Activated CD4-positive, alpha-beta T cell treated with anti-CD3 and anti-CD28 coated beads for 36 hours (primary cell): Measurements from ENCODE around the gene OR52E5. TPM values are rescaled to one million over a fixed set of nuclear protein-coding genes. Genes with fewer than 3 reads are reported as not detected.
A peak's percentile ranks its signal among the peaks of the same experiment; 100 is the strongest.

Experiments
- ATAC-seq: fragments of 200-7000 bp; cut with Tn5 transposase; one replicate; pipeline ENCODE4 v1.10.0; 2021; ENCODE audit warnings: mild to moderate bottlenecking, moderate library complexity
- CTCF ChIA-PET: fragments of 350-600 bp; sonication (Branson Sonifier 250); formaldehyde crosslinking; loops from one replicate; lab custom pipeline; 2021; ENCODE audit warnings: antibody characterized with exemption; lab: Charles Lee
- POLR2A ChIA-PET: fragments of 350-600 bp; sonication (Branson Sonifier 250); formaldehyde crosslinking; loops from one replicate; lab custom pipeline; 2021; ENCODE audit warnings: antibody characterized with exemption, inconsistent platforms; lab: Charles Lee
- DNase-seq: peaks from one replicate; pipeline ENCODE4 v3.0.0-alpha.2; 2020
- H3K27ac Mint-ChIP-seq: one replicate; pipeline ENCODE4 v1.8.0; 2021; ENCODE audit warnings: mixed read lengths
- H3K27me3 Mint-ChIP-seq: one replicate; pipeline ENCODE4 v1.8.0; 2021; ENCODE audit warnings: mixed read lengths
- H3K36me3 Mint-ChIP-seq: one replicate; pipeline ENCODE4 v1.8.0; 2021; ENCODE audit warnings: low read depth, mixed read lengths
- H3K4me1 Mint-ChIP-seq: one replicate; pipeline ENCODE4 v1.8.0; 2021; ENCODE audit warnings: mixed read lengths
- H3K4me3 Mint-ChIP-seq: one replicate; pipeline ENCODE4 v1.8.0; 2021; ENCODE audit warnings: mild to moderate bottlenecking, moderate library complexity, mixed read lengths
- H3K9me3 Mint-ChIP-seq: one replicate; pipeline ENCODE4 v1.8.0; 2021; ENCODE audit warnings: low read depth, mixed read lengths
- intact Hi-C, 2 experiments: fragments of 100-400 bp; cut with DNase I in 1 of 2; cut with micrococcal nuclease in 1 of 2; formaldehyde crosslinking; loops; one replicate each; pipeline versions ENCODE4 v1.14.2 to v1.15.1; 2022 to 2024; cut with DNase I, micrococcal nuclease
- total RNA-seq, 2 experiments: library from RNA; stranded (reverse); gene quantifications; one replicate each; pipeline ENCODE4 v1.2.3, GENCODE V29; 2021

Gene OR52E5
- total RNA-seq, 2 experiments from 2014 or later, result not detected

DNA sequence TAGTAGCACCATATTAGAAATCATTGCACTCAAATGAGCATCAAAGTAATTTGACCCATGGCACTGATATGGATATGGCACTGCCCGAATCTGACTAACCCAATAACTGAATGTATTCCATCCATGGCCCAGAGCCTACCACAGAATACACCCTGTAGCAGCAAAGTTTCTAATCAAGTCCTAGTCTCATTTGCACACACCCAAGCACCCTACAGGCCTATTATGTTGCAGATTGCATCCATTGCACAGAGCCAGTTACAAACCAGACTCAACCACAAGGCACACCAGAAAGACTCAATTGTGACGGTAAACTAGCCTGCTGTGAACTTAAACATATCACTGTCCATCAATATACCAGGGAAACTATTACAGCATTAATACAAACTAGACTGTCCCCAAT is 6.5 kb downstream of the OR52E5 start:
- ChIA-PET POLR2A (no interaction called here), CTCF (no interaction called here)
- no peaks in the 10 kb centered on the region for H3K9me3 Mint-ChIP-seq
- DNase-seq (no peak), ATAC-seq (no peak)
- H3K4me1 Mint-ChIP-seq, result no peaks in the 10 kb centered on the region
- no peak overlapping the region for H3K4me3 Mint-ChIP-seq
- peaks cover 5% of the 10 kb centered on the region for H3K27me3 Mint-ChIP-seq
- no peaks in the 10 kb centered on the region for H3K36me3 Mint-ChIP-seq
- H3K27ac Mint-ChIP-seq, result no peak overlapping the region
- intact Hi-C loops, result no loop called here

DNA sequence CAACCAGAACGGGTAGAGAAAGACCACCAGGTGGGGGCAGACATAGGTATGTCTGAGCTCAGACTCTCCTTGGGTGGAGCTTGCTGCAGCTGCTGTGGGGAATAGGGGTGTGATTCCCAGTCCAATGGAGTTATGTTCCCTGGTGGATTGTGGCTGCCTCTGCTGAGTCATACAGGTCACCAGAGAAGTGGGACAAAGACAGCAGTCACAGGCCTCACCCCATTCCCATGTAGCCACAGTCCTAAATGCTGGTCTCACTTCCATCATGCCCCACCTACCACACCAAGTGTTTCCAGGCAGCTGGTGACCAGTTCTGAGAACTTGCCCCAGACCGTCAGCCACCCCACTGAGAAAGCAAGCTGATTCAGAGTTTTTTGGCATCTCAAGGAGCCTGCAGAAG is 17.5 kb downstream of the OR52E5 start:
- Mint-ChIP-seq H3K27ac (no peak overlapping the region), H3K4me1 (no peaks in the 10 kb centered on the region), H3K27me3 (peaks cover 16% of the 10 kb centered on the region), H3K36me3 (no peaks in the 10 kb centered on the region), H3K4me3 (no peak overlapping the region), H3K9me3 (peaks cover 2% of the 10 kb centered on the region)
- intact Hi-C loops, result no loop called here
- ChIA-PET CTCF (interaction anchor here (0.6 kb wide), 1 partner anchor 17 kb away, joined by 4 read pairs; the partner anchor contains the start of gene OR52E5), POLR2A (no interaction called here)
- DNase-seq (no peak), ATAC-seq (no peak)

DNA sequence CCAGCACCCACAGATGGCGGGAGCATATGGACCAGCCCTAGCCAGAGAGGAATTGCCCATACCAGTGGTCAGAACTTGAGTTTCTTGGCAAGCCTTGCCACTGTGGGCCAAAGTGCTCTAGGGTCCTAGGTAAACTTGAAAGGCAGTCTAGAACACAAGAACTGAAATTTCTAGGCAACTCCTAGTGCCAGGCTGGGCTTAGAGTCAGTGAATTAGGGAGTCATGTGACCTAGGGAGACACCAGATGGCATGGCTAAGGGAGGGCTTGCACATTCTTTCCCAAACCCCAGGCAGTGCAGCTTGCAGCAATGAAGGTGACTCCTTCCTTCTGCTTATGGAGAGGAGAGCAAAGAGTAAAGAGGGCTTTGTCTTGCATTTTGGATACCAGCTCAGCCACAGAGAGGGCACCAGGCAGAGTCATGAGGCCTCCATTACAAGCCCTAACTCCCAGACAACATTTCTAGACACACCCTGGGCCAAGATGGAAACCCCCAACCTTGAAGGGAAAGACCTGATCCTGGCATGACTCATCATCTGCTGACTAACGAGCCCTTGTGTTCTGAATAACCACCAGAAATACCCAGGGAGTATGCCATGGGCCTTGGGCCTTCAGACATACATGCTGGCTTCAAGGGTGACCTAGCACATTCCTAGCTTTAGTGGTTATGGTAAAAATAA is 29.9 kb downstream of the OR52E5 start:
- peak; percentile 58 for DNase-seq
- POLR2A ChIA-PET, result no interaction called here
- CTCF ChIA-PET, result interaction anchor here (0.6 kb wide), 1 partner anchor 29 kb away, joined by 3 read pairs; no protein-coding TSS in a partner anchor
- ATAC-seq, result peak; percentile 92
- no peak overlapping the region for H3K4me3 Mint-ChIP-seq
- intact Hi-C loops, result no loop called here
- H3K36me3 Mint-ChIP-seq, result no peaks in the 10 kb centered on the region
- H3K4me1 Mint-ChIP-seq, result peaks cover 3% of the 10 kb centered on the region
- H3K9me3 Mint-ChIP-seq, result peaks cover 9% of the 10 kb centered on the region
- H3K27me3 Mint-ChIP-seq, result no peaks in the 10 kb centered on the region
- H3K27ac Mint-ChIP-seq, result no peak overlapping the region

DNA sequence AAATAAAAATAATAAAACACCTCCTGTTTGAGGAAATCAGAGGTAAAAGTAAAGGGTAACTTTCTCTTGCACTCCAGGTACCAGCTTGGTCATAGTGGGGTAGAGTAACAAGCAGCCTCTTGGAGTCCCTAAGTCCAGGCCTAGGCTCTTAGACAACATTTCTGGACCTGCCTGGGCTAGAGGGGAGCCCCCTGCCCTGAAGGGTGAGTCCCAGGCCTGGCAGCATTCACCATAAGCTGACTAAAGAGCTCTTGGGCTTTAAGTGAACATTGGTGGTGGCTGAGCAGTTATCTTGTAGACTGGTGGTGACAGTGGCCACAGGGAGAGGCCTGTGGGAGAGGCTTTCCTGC is 30.4 kb downstream of the OR52E5 start:
- ATAC-seq (peak; percentile 47), DNase-seq (no peak)
- Mint-ChIP-seq H3K4me1 (peaks cover 3% of the 10 kb centered on the region), H3K4me3 (no peak overlapping the region), H3K36me3 (no peaks in the 10 kb centered on the region), H3K9me3 (peaks cover 12% of the 10 kb centered on the region), H3K27ac (no peak overlapping the region), H3K27me3 (peaks cover 1% of the 10 kb centered on the region)
- intact Hi-C loops, result no loop called here
- CTCF ChIA-PET, result interaction anchor here (0.6 kb wide), 1 partner anchor 30 kb away, joined by 3 read pairs; no protein-coding TSS in a partner anchor
- POLR2A ChIA-PET, result no interaction called here

DNA sequence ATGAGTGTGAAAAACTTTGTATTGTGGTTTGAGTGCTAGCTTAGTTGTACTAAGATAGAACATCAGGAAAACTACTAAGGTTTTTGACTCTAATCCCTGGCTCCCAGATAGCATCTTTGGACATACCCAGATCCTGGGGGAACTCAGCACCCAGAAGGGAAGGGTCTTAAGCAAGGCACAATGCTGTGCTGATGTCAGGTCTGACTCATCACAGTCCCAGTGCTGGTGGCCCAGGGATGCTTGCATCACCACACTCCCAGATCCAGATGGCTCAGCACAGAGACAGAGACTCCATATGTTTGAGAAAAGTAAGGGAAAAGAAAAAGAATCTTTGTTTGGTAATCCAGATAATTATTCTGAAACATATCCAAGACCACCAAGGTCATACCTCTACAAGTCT is 30.8 kb downstream of the OR52E5 start:
- peaks cover 3% of the 10 kb centered on the region for H3K4me1 Mint-ChIP-seq
- H3K27me3 Mint-ChIP-seq, result peaks cover 2% of the 10 kb centered on the region
- DNase-seq (no peak), ATAC-seq (no peak)
- H3K27ac Mint-ChIP-seq, result no peak overlapping the region
- POLR2A ChIA-PET, result no interaction called here
- intact Hi-C loops, result no loop called here
- CTCF ChIA-PET, result interaction anchor here (0.6 kb wide), 1 partner anchor 30 kb away, joined by 3 read pairs; no protein-coding TSS in a partner anchor
- H3K36me3 Mint-ChIP-seq, result no peaks in the 10 kb centered on the region
- H3K9me3 Mint-ChIP-seq, result peaks cover 13% of the 10 kb centered on the region
- H3K4me3 Mint-ChIP-seq, result no peak overlapping the region

DNA sequence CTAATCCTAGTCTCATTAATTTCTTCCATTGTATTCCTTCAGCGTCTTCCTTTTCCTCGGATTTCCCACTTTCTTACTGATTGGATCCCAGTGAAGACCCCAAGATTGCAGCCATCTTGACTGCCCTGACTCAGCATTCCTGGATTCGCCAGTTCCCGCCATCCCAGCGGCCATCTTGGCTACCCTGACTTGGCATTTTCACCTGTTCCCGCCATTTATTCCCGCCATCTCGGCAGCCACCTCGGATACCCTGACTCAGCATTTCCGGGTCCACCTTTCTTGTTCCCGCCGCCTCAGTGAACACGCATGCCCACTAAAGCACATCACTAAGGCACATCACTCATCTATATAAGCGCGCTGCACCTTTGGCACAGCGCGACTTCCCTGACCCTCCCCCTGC is 35.3 kb downstream of the OR52E5 start:
- H3K4me3 Mint-ChIP-seq, result no peak overlapping the region
- intact Hi-C loops, result no loop called here
- no peak overlapping the region for H3K27ac Mint-ChIP-seq
- peaks cover 15% of the 10 kb centered on the region for H3K9me3 Mint-ChIP-seq
- DNase-seq, result no peak
- peaks cover 2% of the 10 kb centered on the region for H3K27me3 Mint-ChIP-seq
- no peak for ATAC-seq
- H3K4me1 Mint-ChIP-seq, result no peaks in the 10 kb centered on the region
- ChIA-PET CTCF (no interaction called here), POLR2A (no interaction called here)
- no peaks in the 10 kb centered on the region for H3K36me3 Mint-ChIP-seq

DNA sequence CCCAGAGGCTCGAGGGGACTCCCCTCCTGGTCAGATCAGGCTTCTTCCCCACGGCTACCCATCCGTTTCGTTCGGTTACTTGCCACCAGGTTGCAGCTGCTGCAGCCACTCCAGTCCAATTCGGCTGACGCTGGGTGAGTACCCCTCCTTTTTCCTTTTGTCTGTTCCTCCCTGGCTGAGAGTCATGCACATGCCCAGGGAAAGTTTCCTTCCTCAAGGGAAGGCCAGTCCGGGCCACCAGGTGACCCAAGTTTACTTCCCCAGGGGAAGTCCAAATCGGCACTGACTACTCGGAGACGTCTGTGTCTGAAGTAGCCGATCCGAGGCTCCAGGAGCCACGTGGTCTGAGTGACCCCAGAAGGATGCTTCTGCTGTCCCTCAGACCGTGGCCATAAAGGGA is 35.8 kb downstream of the OR52E5 start:
- intact Hi-C loops, result no loop called here
- Mint-ChIP-seq H3K27ac (no peak overlapping the region), H3K27me3 (peaks cover 2% of the 10 kb centered on the region), H3K9me3 (peaks cover 15% of the 10 kb centered on the region), H3K4me3 (no peak overlapping the region), H3K4me1 (no peaks in the 10 kb centered on the region), H3K36me3 (no peaks in the 10 kb centered on the region)
- ChIA-PET CTCF (no interaction called here), POLR2A (no interaction called here)
- DNase-seq, result no peak
- no peak for ATAC-seq

DNA sequence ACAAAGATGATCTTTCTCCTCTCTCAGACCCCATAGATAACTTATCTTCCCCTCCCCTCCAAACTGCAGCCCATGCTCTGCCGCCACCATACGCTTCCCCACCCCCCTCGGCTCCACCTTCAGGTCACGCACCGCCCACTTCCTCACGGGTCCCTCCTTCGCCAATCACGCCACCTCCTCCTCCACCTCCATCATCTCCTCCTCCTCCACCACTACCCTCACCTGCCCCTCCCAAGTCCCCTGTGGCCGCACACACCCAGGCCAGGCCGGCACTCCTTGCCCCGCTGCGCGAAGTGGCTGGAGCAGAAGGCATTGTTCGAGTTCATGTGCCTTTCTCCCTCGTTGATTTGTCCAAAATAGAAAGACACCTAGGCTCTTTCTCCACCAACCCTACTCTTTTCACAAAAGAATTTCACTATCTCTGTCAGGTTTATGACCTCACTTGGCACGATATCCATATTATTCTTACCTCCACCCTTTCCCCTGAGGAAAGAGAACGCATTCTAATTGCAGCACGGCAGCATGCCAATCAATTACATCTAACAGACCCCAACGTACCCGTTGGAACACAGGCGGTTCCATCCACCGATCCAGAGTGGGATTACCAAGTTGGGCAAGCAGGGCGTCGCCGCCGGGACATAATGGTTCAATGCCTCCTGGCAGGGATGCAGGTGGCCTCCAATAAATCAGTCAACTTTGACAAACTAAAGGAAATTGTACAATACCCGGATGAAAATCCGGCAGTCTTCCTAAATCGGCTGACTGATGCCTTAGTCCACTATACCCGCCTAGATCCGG is 36.8 kb downstream of the OR52E5 start:
- DNase-seq (no peak), ATAC-seq (no peak)
- POLR2A ChIA-PET, result no interaction called here
- H3K4me3 Mint-ChIP-seq, result no peak overlapping the region
- H3K9me3 Mint-ChIP-seq, result peaks cover 9% of the 10 kb centered on the region
- no peak overlapping the region for H3K27ac Mint-ChIP-seq
- no peaks in the 10 kb centered on the region for H3K36me3 Mint-ChIP-seq
- intact Hi-C loops, result no loop called here
- H3K4me1 Mint-ChIP-seq, result no peaks in the 10 kb centered on the region
- CTCF ChIA-PET, result no interaction called here
- H3K27me3 Mint-ChIP-seq, result peaks cover 2% of the 10 kb centered on the region

DNA sequence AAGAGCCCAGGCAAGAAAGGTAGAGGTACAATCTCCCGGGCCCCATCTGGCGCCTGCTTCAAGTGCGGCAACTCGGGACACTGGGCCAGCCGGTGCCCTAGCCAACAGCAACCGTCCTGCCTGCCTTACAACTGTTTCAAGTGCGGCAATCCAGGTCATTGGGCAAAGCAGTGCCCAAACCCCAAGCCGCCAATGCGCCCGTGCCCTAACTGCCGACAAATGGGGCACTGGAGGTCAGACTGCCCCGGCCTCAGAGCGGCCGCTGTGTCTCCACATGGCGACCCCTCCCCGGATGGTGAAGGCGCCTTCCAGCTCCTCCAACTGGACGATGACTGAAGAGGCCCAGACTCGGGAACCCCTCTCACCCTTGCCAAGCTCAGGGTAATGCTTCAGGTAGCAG is 37.6 kb downstream of the OR52E5 start:
- peaks cover 8% of the 10 kb centered on the region for H3K9me3 Mint-ChIP-seq

DNA sequence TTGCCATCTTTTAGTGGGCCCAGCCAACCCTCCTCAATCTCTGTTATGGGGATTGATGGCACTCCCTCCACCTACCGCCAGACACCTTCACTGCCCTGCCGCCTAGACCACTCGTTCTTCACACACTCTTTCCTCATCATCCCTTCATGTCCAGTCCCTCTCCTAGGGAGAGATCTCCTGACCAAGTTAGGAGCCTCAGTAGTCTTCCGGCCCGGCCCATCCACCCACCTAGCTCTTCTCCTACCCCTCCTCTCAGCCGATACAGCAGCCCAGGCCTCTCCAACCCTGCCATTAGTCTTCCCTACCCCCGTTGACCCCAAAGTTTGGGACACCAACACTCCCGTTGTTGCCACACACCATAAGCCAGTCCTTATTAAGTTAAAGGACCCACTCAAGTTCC is 38.1 kb downstream of the OR52E5 start:
- CTCF ChIA-PET, result no interaction called here
- H3K27ac Mint-ChIP-seq, result no peak overlapping the region
- ATAC-seq, result no peak

More for the DNA sequence above, 37.6 kb downstream of the OR52E5 start:
- POLR2A ChIA-PET, result no interaction called here
- ATAC-seq (no peak), DNase-seq (no peak)
- no peak overlapping the region for H3K27ac Mint-ChIP-seq
- H3K4me3 Mint-ChIP-seq, result no peak overlapping the region
- no peaks in the 10 kb centered on the region for H3K36me3 Mint-ChIP-seq
- intact Hi-C loops, result no loop called here
- H3K4me1 Mint-ChIP-seq, result no peaks in the 10 kb centered on the region
- peaks cover 2% of the 10 kb centered on the region for H3K27me3 Mint-ChIP-seq
- CTCF ChIA-PET, result no interaction called here

DNA sequence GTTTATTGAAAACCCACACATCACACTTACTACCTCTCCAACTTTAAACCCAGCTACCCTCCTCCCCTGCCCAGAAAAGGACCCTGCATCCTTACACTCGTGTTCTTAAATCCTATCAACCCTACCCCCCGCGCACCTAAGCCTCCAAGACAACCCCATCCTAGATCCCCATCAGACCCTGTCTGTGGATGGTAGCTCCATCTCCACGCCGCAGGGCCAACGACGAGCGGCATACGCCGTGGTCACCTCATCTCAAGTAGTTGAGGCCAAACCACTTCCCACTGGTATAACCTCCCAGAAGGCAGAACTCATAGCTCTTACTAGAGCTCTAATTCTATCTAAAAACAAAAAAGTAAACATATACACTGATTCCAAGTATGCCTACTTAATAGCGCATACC is 39.7 kb downstream of the OR52E5 start:
- intact Hi-C loops, result no loop called here

More for the DNA sequence above, 38.1 kb downstream of the OR52E5 start:
- Mint-ChIP-seq H3K4me1 (no peaks in the 10 kb centered on the region), H3K4me3 (no peak overlapping the region), H3K27me3 (peaks cover 2% of the 10 kb centered on the region), H3K9me3 (peaks cover 6% of the 10 kb centered on the region), H3K36me3 (no peaks in the 10 kb centered on the region)
- DNase-seq, result no peak
- POLR2A ChIA-PET, result no interaction called here
- intact Hi-C loops, result no loop called here

DNA sequence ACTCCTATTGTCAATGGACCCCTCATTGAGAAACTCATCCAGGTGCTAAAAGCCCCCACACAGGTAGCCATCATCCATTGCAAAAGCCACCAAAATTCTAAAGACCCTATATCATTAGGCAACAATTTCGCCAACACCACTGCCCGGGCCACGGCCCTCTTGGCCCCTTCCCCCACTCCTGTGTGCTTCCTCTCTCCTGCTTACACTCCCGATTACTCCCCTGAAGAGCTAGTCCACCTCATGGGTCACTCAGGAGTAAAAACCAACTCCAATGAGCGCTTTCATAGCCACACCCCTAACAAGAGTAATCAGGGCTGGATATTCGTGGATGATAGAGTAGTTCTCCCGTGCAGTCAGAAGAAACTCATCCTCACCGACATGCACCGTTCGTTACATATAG is 40.1 kb downstream of the OR52E5 start:
- Mint-ChIP-seq H3K36me3 (no peaks in the 10 kb centered on the region), H3K27me3 (peaks cover 4% of the 10 kb centered on the region), H3K27ac (no peak overlapping the region), H3K9me3 (peaks cover 6% of the 10 kb centered on the region), H3K4me3 (no peak overlapping the region), H3K4me1 (no peaks in the 10 kb centered on the region)
- intact Hi-C loops, result no loop called here
- DNase-seq (no peak), ATAC-seq (no peak)
- POLR2A ChIA-PET, result no interaction called here
- CTCF ChIA-PET, result no interaction called here

More for the DNA sequence above, 39.7 kb downstream of the OR52E5 start:
- Mint-ChIP-seq H3K4me3 (no peak overlapping the region), H3K27ac (no peak overlapping the region), H3K9me3 (peaks cover 6% of the 10 kb centered on the region), H3K27me3 (peaks cover 2% of the 10 kb centered on the region), H3K36me3 (no peaks in the 10 kb centered on the region), H3K4me1 (no peaks in the 10 kb centered on the region)
- ATAC-seq (no peak), DNase-seq (no peak)
- ChIA-PET CTCF (no interaction called here), POLR2A (no interaction called here)
